GM12801 (cell line): ENCODE data around the gene AKAP9.

ENCODE experiments used
- CTCF ChIP-seq: IDR thresholded peaks from one replicate; pipeline ENCODE4 v1.5.1; 2011; ENCODE audit warnings: control low read depth; ENCODE audit not compliant: insufficient read length; ENCODE audit errors: extremely low read depth

AKAP9 gene

GRCh38 chr7:91910171-91910570 is 30.5 kb upstream of the AKAP9 start:
- no peak for TF ChIP-seq CTCF

GRCh38 chr7:91911121-91911520 is 29.5 kb upstream of the AKAP9 start:
- TF ChIP-seq CTCF: no peak

- no peak for TF ChIP-seq CTCF
Measured at GRCh38 chr7:91912494-91912893, 28.2 kb upstream of the AKAP9 start.

- TF ChIP-seq CTCF: no peak
Measured at GRCh38 chr7:91913612-91914011, 27.1 kb upstream of the AKAP9 start.

- no peak for TF ChIP-seq CTCF
Measured at GRCh38 chr7:91915401-91916050, 25.1 kb upstream of the AKAP9 start.

GRCh38 chr7:91916051-91916440 is 24.6 kb upstream of the AKAP9 start:
- TF ChIP-seq CTCF: no peak

- TF ChIP-seq CTCF: no peak
Measured at GRCh38 chr7:91918356-91918755, 22.3 kb upstream of the AKAP9 start.
